H1 (cell line): Measurements from ENCODE around the gene TNS3. TPM values are rescaled to one million over a fixed set of nuclear protein-coding genes. Genes with fewer than 3 reads are reported as not detected.

ENCODE experiments used
- CTCF ChIA-PET: fragments of 300-600 bp; sonication (Branson Sonifier 250); formaldehyde crosslinking; loops from one replicate; lab custom pipeline; 2021; ENCODE audit not compliant: partially characterized antibody; lab: Charles Lee
- POLR2A ChIA-PET: fragments of 300-600 bp; sonication (Branson Sonifier 250); formaldehyde crosslinking; loops from one replicate; lab custom pipeline; 2021; ENCODE audit warnings: inconsistent platforms; ENCODE audit not compliant: partially characterized antibody; lab: Charles Lee
- DNase-seq, 2 experiments: peaks; one replicate each; pipeline versions ENCODE4 v3.0.0 to v3.0.0-alpha.2; 2010 to 2022; ENCODE audit warnings: low spot score in 2 of 2, low read depth in 1 of 2, mixed read lengths in 1 of 2
- FAIRE-seq: peaks from 2 replicates; lab custom pipeline; 2011; peaks lifted over from hg19 to GRCh38; lab: Jason Lieb, UNC
- H2AFZ ChIP-seq: 2 replicates; pipeline ENCODE4 v1.8.1; 2012; ENCODE audit warnings: low read length, inconsistent platforms
- H2AK5ac ChIP-seq: 2 replicates; pipeline ENCODE4 v1.6.1; 2013; ENCODE audit warnings: low read depth, low read length
- H2BK120ac ChIP-seq: replicated peaks from 2 replicates; pipeline ENCODE3; 2013; ENCODE audit warnings: low read depth, low read length, inconsistent platforms
- H2BK12ac ChIP-seq: 2 replicates; pipeline ENCODE4 v1.6.1; 2013; ENCODE audit warnings: low read depth, low read length
- H2BK15ac ChIP-seq: 2 replicates; pipeline ENCODE4 v1.6.1; 2013; ENCODE audit warnings: low read length
- H2BK20ac ChIP-seq: 2 replicates; pipeline ENCODE4 v1.6.1; 2013; ENCODE audit warnings: low read length
- H2BK5ac ChIP-seq: 2 replicates; pipeline ENCODE4 v1.6.1; 2013; ENCODE audit warnings: low read depth, low read length
- H3K14ac ChIP-seq: 2 replicates; pipeline ENCODE4 v1.6.1; 2013; ENCODE audit warnings: inconsistent platforms; ENCODE audit not compliant: insufficient read length
- H3K18ac ChIP-seq: 2 replicates; pipeline ENCODE4 v1.6.1; 2013; ENCODE audit warnings: low read length; ENCODE audit errors: extremely low read depth
- H3K23ac ChIP-seq: 2 replicates; pipeline ENCODE4 v1.6.1; 2013; ENCODE audit warnings: inconsistent platforms; ENCODE audit not compliant: insufficient read length
- H3K23me2 ChIP-seq: 2 replicates; pipeline ENCODE4 v1.6.1; 2013; ENCODE audit warnings: low read depth, low read length
- H3K27ac ChIP-seq: 2 replicates; pipeline ENCODE4 v1.6.1; 2011; ENCODE audit warnings: low read depth, low read length, inconsistent platforms
- H3K27me3 ChIP-seq, 4 experiments: replicated peaks in 1 of 4; 1 replicate in 1 of 4; 2 replicates in 3 of 4; pipeline versions ENCODE4 v1.6.1 to v1.8.1; 2011 to 2013; ENCODE audit warnings: low read length in 3 of 4, mild to moderate bottlenecking in 3 of 4, inconsistent platforms in 2 of 4, mixed read lengths in 2 of 4, moderate library complexity in 1 of 4; ENCODE audit not compliant: control insufficient read depth in 3 of 4, insufficient read depth in 3 of 4; ENCODE audit errors: extremely low read depth in 1 of 4
- H3K36me3 ChIP-seq, 4 experiments: 2 replicates each; pipeline versions ENCODE4 v1.6.1 to v1.8.1; 2011 to 2013; ENCODE audit warnings: mild to moderate bottlenecking in 4 of 4, low read length in 3 of 4, moderate library complexity in 2 of 4, control low read depth in 1 of 4, inconsistent platforms in 1 of 4; ENCODE audit not compliant: insufficient read depth in 4 of 4, control insufficient read depth in 2 of 4
- H3K4ac ChIP-seq: replicated peaks from 2 replicates; pipeline ENCODE3; 2013; ENCODE audit warnings: low read length, low read depth, mixed read lengths, inconsistent platforms; ENCODE audit not compliant: insufficient read length
- H3K4me1 ChIP-seq, 4 experiments: replicated peaks in 1 of 4; 1 replicate in 1 of 4; 2 replicates in 3 of 4; pipeline versions ENCODE4 v1.6.1 to v1.8.1; 2011 to 2013; ENCODE audit warnings: low read length in 3 of 4, inconsistent platforms in 2 of 4, mixed read lengths in 1 of 4; ENCODE audit not compliant: insufficient read depth in 4 of 4, control insufficient read depth in 3 of 4
- H3K4me2 ChIP-seq, 2 experiments: 2 replicates each; pipeline versions ENCODE4 v1.6.1 to v1.8.1; 2011 to 2013; ENCODE audit warnings: low read depth in 2 of 2, low read length in 2 of 2, control low read depth in 1 of 2, inconsistent platforms in 1 of 2, mild to moderate bottlenecking in 1 of 2; ENCODE audit not compliant: insufficient read depth in 1 of 2
- H3K4me3 ChIP-seq, 4 experiments: fragments of 200-600, 300-600 bp in 1 of 4; sonication (generic), shearing (Covaris generic), sonication (Bioruptor Twin) in 1 of 4; 2 replicates each; pipeline versions ENCODE4 v1.5.1 to v1.8.1; 2011 to 2016; ENCODE audit warnings: low read length in 4 of 4, low read depth in 3 of 4, control low read depth in 2 of 4, inconsistent platforms in 2 of 4, mild to moderate bottlenecking in 2 of 4, mixed read lengths in 1 of 4, moderate library complexity in 1 of 4; ENCODE audit not compliant: insufficient read depth in 2 of 4; ENCODE audit errors: extremely low read depth in 1 of 4
- H3K56ac ChIP-seq: replicated peaks from 2 replicates; pipeline ENCODE3; 2013; ENCODE audit warnings: low read depth, mild to moderate bottlenecking, mixed read lengths, low read length, inconsistent platforms; ENCODE audit not compliant: insufficient read length
- H3K79me1 ChIP-seq: 2 replicates; pipeline ENCODE4 v1.6.1; 2013; ENCODE audit warnings: low read depth, low read length, control low read depth
- H3K79me2 ChIP-seq, 2 experiments: 2 replicates each; pipeline versions ENCODE4 v1.6.1 to v1.8.1; 2012 to 2013; ENCODE audit warnings: low read length in 2 of 2, mild to moderate bottlenecking in 2 of 2, inconsistent platforms in 1 of 2; ENCODE audit not compliant: insufficient read depth in 2 of 2, control insufficient read depth in 1 of 2
- H3K9ac ChIP-seq, 4 experiments: replicated peaks in 1 of 4; 1 replicate in 1 of 4; 2 replicates in 3 of 4; pipeline versions ENCODE4 v1.6.1 to v1.8.1; 2011 to 2013; ENCODE audit warnings: low read depth in 3 of 4, low read length in 3 of 4, control low read depth in 2 of 4, mild to moderate bottlenecking in 2 of 4, moderate library complexity in 2 of 4, inconsistent platforms in 1 of 4; ENCODE audit errors: extremely low read depth in 1 of 4
- H3K9me3 ChIP-seq, 2 experiments: 2 replicates each; pipeline versions ENCODE4 v1.6.1 to v1.8.1; 2012 to 2013; ENCODE audit warnings: mild to moderate bottlenecking in 2 of 2, moderate library complexity in 2 of 2, control low read depth in 1 of 2, inconsistent platforms in 1 of 2, low read depth in 1 of 2, low read length in 1 of 2, mixed read lengths in 1 of 2; ENCODE audit not compliant: insufficient read depth in 2 of 2
- H4K20me1 ChIP-seq, 2 experiments: replicated peaks in 1 of 2; 2 replicates each; pipeline versions ENCODE3 to v1.8.1; 2011 to 2013; ENCODE audit warnings: inconsistent platforms in 2 of 2, low read length in 2 of 2, mild to moderate bottlenecking in 1 of 2; ENCODE audit not compliant: insufficient read depth in 2 of 2, control insufficient read depth in 1 of 2
- H4K5ac ChIP-seq: 2 replicates; pipeline ENCODE4 v1.6.1; 2013; ENCODE audit warnings: low read length, low read depth, mixed read lengths, inconsistent platforms; ENCODE audit not compliant: insufficient read length
- H4K8ac ChIP-seq: 2 replicates; pipeline ENCODE4 v1.8.0; 2013; ENCODE audit warnings: mild to moderate bottlenecking, moderate library complexity, low read length, inconsistent platforms; ENCODE audit not compliant: insufficient read depth; ENCODE audit errors: extremely low read depth
- H4K91ac ChIP-seq: replicated peaks from 2 replicates; pipeline ENCODE3; 2013; ENCODE audit warnings: low read length, mixed read lengths, inconsistent platforms; ENCODE audit not compliant: insufficient read length
- PHF8 ChIP-seq: fragments of 200-600 bp; sonication (generic); conservative IDR thresholded peaks from 2 replicates; pipeline ENCODE4 v1.7.1; 2012; ENCODE audit warnings: low read depth, mild to moderate bottlenecking, inconsistent platforms, low read length, moderate library complexity
- POU5F1 ChIP-seq: IDR thresholded peaks from 2 replicates; pipeline ENCODE4 v1.6.1; 2011; ENCODE audit warnings: low read depth, mild to moderate bottlenecking, low read length, moderate library complexity
- RAD21 ChIP-seq, 2 experiments: IDR thresholded peaks in 1 of 2; conservative IDR thresholded peaks in 1 of 2; 2 replicates each; pipeline ENCODE4 v1.6.1; 2011; ENCODE audit warnings: low read depth in 2 of 2, low read length in 2 of 2, improper control_type of control experiment in 1 of 2, inconsistent platforms in 1 of 2, mild to moderate bottlenecking in 1 of 2, moderate library complexity in 1 of 2
- SIX5 ChIP-seq: IDR thresholded peaks from 2 replicates; pipeline ENCODE4 v1.6.1; 2011; ENCODE audit warnings: mild to moderate bottlenecking, low read depth, low read length
- SP1 ChIP-seq: IDR thresholded peaks from 2 replicates; pipeline ENCODE4 v1.6.1; 2011; ENCODE audit warnings: low read depth, low read length
- SRF ChIP-seq: IDR thresholded peaks from 2 replicates; pipeline ENCODE4 v1.6.1; 2011; ENCODE audit warnings: mild to moderate bottlenecking, low read depth, low read length, moderate library complexity
- SUZ12 ChIP-seq: fragments of 200-600 bp; sonication (generic); IDR thresholded peaks from 2 replicates; pipeline ENCODE4 v1.6.1; 2012; ENCODE audit warnings: mild to moderate bottlenecking, inconsistent platforms, low read length, moderate library complexity, mixed read lengths
- YY1 ChIP-seq: IDR thresholded peaks from 2 replicates; pipeline ENCODE4 v1.6.1; 2011; ENCODE audit warnings: low read depth, mild to moderate bottlenecking, low read length
- WGBS, 2 experiments: shearing (Covaris generic) in 1 of 2; methylation state at CpG; one replicate each; pipeline versions ENCODE4 v1.1.6 to v1.1.7; 2013 to 2015; ENCODE audit warnings: low lambda C conversion rate in 2 of 2, mixed read lengths in 2 of 2, inconsistent platforms in 1 of 2, low coverage in 1 of 2, missing lambda C conversion rate in 1 of 2; ENCODE audit not compliant: insufficient replicate concordance in 2 of 2, insufficient coverage in 1 of 2, insufficient read length in 1 of 2; ENCODE audit errors: extremely low coverage in 1 of 2, missing lambda C conversion rate in 1 of 2; 5-methylcytosine and 5-hydroxymethylcytosine counted together
- polyA plus RNA-seq, 7 experiments: library from polyadenylated mRNA; depleted of rRNA in 3 of 7; stranded (reverse) in 5 of 7; unstranded in 2 of 7; fragments of >200 nt in 5 of 7; fragments of 200-250 nt in 2 of 7; gene quantifications; 1 replicate in 5 of 7; 2 replicates in 1 of 7; 4 replicates in 1 of 7; pipeline versions ENCODE4 v1.2.1 to v1.2.3, GENCODE V29; 2011 to 2013; ENCODE audit warnings: missing spikeins in 2 of 7, mixed read lengths in 2 of 7
- total RNA-seq: library from RNA; stranded (reverse); fragmentation: NEBNext Ultra II Directional; extraction: Animal tissue kit (Norgen Biotek cat#: 25700); gene quantifications from 2 replicates; pipeline ENCODE4 v1.2.1, GENCODE V29; 2021
- TF ChIP-seq, protein P1 (sequence below), 3 experiments: IDR thresholded peaks; 1 replicate in 2 of 3; 2 replicates in 1 of 3; pipeline versions ENCODE4 v1.5.1 to v1.6.1; 2011; ENCODE audit warnings: low read length in 3 of 3, mild to moderate bottlenecking in 3 of 3, inconsistent platforms in 2 of 3, low read depth in 1 of 3, moderate library complexity in 1 of 3; ENCODE audit not compliant: insufficient read depth in 1 of 3; ENCODE audit errors: control extremely low read depth in 1 of 3

The TNS3 gene
- total and polyA plus RNA-seq, 2 of the 8 experiments (the other 6 are each of a cell fraction or from before 2014, with no cell fraction given), result 11.9 to 24.2 TPM

- FAIRE-seq (no peak), DNase-seq (no peak)
- no peak overlapping the region for H3K18ac ChIP-seq
- no peak overlapping the region for H3K23ac ChIP-seq
- H3K9ac ChIP-seq, result no peak overlapping the region
- H3K36me3 ChIP-seq, result no peaks in the 10 kb centered on the region
- no peak overlapping the region for H4K5ac ChIP-seq
- H3K4me1 ChIP-seq, result peaks cover 0 to 26% (median 12%) of the 10 kb centered on the region in 4 experiments; a peak in 6 of 7 replicates
- no peak overlapping the region for H2BK15ac ChIP-seq
- H3K23me2 ChIP-seq, result no peaks in the 10 kb centered on the region
- H4K8ac ChIP-seq, result no peak overlapping the region
- no peak overlapping the region; a peak in 1 of 4 replicates for H3K4me2 ChIP-seq
- H2BK20ac ChIP-seq, result no peak overlapping the region
- no peak overlapping the region for H2BK12ac ChIP-seq
- H3K56ac ChIP-seq, result no peak overlapping the region
- no peak overlapping the region for H4K91ac ChIP-seq
- CTCF ChIA-PET, result interaction anchor here (1.2 to 3.5 kb wide), 5 partner anchors 11 to 304 kb away, joined by 3 to 27 read pairs (median 3); no protein-coding TSS in a partner anchor
- no peak overlapping the region for H2BK120ac ChIP-seq
- no peaks in the 10 kb centered on the region for H3K27me3 ChIP-seq
- 85% methylated on average over 7 of the region's 7 CpGs; no CpG with 5 or more reads in 1 of the 2 experiments for WGBS, 2 experiments
- H3K9me3 ChIP-seq, result no peaks in the 10 kb centered on the region; a peak in 1 of 4 replicates
- no peak overlapping the region for H3K4ac ChIP-seq
- H2AK5ac ChIP-seq, result no peak overlapping the region
- H4K20me1 ChIP-seq, result peaks cover 0 to 6% of the 10 kb centered on the region in 2 experiments
- H3K79me1 ChIP-seq, result no peaks in the 10 kb centered on the region; the same call in none of the 2 replicates
- no peak overlapping the region for H3K14ac ChIP-seq
- no peak overlapping the region for H3K4me3 ChIP-seq
- POLR2A ChIA-PET, result interaction anchor here (1.1 kb wide), 1 partner anchor 10 kb away, joined by 3 read pairs; no protein-coding TSS in a partner anchor
- H3K79me2 ChIP-seq, result no peaks in the 10 kb centered on the region; a peak in 1 of 4 replicates
- no peak overlapping the region for H2AFZ ChIP-seq
- H3K27ac ChIP-seq, result no peak overlapping the region
- no peak overlapping the region for H2BK5ac ChIP-seq
- TF ChIP-seq SUZ12 (no peak), RAD21 (IDR thresholded peaks at IDR 0.05 in 1 of 2, conservative IDR thresholded peaks at IDR 0.05 in 1 of 2; ENCODE audit: low read depth in 2 of 2, low read length in 2 of 2) (no peak), YY1 (no peak), SIX5 (no peak), SP1 (no peak), POU5F1 (no peak), SRF (no peak), PHF8 (no peak)
- TF ChIP-seq, protein P1, sequence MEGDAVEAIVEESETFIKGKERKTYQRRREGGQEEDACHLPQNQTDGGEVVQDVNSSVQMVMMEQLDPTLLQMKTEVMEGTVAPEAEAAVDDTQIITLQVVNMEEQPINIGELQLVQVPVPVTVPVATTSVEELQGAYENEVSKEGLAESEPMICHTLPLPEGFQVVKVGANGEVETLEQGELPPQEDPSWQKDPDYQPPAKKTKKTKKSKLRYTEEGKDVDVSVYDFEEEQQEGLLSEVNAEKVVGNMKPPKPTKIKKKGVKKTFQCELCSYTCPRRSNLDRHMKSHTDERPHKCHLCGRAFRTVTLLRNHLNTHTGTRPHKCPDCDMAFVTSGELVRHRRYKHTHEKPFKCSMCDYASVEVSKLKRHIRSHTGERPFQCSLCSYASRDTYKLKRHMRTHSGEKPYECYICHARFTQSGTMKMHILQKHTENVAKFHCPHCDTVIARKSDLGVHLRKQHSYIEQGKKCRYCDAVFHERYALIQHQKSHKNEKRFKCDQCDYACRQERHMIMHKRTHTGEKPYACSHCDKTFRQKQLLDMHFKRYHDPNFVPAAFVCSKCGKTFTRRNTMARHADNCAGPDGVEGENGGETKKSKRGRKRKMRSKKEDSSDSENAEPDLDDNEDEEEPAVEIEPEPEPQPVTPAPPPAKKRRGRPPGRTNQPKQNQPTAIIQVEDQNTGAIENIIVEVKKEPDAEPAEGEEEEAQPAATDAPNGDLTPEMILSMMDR (IDR thresholded peaks at IDR 0.05; ENCODE audit: control extremely low read depth in 1 of 3, insufficient read depth in 1 of 3, low read depth in 1 of 3, low read length in 3 of 3), result no peak
These were observed 126.7 kb downstream of the TNS3 start for GRCh38 chr7:47454974-47455871.
